Measurements from ENCODE around the gene CPNE7.
"Not testable (repeated sequence)": the region's sequence is repeated elsewhere in the genome, so short reads cannot be mapped to it uniquely, and the experiment has no call there.

The CPNE7 gene

DNA sequence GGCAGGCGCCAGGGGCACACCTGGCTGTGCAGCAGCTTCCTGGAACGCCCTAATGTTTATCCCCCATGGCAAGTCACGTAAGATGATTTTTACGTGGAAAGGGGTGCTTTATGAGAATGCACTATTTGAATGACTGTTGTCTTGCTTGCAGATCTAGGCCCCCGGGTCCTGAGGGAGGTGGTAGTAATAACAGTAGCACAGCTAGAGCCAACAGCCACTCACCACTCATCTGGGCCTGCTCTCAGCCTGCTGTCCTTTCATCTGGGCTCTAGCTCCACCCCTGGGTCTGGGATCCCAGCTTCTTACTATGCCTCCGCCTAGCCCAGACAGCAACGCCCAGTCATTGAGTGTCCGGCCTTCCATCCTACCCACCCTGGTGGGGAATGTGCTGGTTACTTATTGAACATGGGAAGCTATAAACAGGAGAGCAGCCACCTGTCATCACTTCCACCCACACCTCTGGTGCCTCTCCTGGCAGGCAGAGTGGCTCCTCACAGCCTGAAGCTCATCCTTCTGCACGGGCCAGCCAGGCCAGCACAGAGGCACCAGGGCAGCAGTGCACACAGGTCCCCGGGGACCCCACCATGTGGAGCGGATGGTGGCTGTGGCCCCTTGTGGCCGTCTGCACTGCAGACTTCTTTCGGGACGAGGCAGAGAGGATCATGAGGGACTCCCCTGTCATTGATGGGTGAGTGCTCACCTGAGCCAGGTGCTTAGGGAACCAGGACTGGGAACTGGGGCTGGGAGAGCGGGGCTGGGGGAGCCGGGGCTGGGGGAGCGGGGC is 54.5 kb downstream of the CPNE7 start:
- DNase-seq: no peak

DNA sequence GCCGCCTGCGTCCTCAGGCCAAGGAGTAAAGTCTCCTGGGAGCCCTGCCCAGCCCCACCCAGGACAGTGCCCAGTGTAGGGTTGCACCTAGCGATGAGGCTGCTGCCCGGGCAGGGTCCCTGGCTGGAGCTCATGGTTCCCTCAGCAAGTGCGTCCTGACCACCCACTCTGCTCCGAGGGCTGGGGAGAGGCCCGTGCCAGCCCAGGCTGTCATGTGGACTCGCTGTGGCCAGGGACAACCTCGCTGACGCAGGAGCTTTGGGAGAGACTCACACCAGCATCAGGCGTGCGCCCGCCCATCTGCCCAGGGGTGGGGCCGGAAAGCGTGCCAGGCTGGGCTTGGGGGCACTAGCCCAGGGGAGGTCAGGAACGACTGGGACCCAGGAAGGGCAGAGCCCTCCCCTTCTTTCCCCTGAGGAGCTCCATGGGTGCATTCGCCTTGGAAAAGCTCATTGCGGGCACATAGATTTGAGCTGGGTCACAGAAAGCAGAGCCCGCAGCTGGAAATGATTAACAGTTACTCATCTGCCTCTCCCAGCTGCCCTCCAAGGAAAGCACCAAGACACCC is 57.6 kb downstream of the CPNE7 start:
- DNase-seq: no peak

DNA sequence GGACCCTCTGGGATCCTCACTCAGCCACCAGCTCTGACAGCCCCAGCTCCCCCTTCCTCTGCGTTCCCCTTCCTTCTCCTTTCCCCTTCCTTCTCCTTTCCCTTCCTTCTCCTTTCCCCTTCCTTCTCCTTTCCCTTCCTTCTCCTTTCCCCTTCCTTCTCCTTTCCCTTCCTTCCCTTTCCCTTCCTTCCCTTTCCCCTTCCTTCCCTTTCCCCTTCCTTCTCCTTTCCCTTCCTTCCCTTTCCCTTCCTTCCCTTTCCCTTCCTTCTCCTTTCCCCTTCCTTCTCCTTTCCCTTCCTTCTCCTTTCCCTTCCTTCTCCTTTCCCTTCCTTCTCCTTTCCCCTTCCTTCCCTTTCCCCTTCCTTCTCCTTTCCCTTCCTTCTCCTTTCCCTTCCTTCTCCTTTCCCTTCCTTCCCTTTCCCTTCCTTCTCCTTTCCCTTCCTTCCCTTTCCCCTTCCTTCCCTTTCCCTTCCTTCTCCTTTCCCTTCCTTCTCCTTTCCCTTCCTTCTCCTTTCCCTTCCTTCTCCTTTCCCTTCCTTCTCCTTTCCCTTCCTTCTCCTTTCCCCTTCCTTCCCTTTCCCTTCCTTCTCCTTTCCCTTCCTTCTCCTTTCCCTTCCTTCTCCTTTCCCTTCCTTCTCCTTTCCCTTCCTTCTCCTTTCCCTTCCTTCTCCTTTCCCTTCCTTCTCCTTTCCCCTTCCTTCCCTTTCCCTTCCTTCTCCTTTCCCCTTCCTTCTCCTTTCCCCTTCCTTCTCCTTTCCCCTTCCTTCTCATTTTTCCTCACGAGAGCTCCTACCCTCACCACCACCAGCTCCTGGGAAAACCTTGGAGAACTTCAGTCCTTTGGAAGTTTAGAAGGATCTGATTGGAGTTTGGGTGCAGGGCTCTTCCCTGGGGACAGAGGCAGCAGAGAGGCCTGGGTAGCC is 59.2 kb downstream of the CPNE7 start:
- DNase-seq: not testable (repeated sequence)

DNA sequence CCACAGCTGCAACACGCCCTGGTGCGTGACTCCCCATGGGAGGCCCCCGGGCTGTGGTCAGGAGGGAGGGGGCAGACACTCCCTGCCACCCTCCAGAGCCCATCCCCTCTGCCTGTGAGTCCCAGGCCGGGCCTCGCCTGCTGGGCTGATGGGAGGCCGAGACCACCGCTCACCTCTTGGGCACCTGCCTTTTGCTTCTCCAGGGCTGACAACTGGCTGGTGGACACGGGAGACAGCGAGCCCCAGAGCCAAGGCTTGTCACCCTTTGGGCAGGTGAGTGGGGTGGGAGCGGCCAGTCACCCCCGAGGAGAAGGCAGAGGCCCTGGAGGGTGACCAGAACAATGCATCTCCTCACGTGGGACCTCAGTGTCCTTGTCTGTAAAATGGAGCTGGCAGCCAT is 61.1 kb downstream of the CPNE7 start:
- no peak for DNase-seq

DNA sequence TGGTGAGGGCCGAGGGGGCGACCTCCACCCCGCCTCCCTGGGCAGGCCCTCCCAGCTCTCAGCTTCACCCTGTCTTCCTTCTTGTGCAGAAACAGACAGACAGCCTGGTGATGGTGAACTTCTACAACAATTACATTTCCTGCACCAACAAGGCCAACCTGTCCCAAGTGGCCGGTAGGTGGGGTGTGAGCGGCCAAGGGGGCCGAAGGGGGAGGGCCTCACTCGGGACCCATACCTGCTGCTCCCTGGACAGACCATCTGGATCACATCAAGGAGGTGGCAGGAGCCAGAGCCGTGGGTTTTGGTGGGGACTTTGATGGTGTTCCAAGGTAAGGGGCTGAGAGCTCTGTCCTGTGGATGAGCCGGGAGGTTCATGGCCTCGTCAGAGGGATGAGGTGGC is 61.8 kb downstream of the CPNE7 start:
- DNase-seq: no peak

DNA sequence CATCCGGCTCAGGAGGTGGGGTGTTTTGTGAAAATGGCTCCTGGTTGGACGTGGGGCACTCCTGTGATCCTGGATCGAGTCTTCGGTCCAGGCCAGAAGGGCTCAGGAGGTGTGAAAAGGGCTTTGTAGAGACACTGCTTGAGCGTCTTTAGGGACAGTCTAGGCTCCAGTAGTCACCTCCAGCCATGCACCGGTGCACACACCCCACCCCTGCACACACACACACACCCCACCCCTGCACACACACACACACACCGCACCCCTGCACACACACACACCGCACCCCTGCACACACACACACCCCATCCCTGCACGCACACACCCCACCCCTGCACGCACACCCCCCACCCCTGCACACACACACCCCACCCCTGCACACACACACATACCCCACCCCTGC is 62.9 kb downstream of the CPNE7 start:
- DNase-seq: no peak

DNA sequence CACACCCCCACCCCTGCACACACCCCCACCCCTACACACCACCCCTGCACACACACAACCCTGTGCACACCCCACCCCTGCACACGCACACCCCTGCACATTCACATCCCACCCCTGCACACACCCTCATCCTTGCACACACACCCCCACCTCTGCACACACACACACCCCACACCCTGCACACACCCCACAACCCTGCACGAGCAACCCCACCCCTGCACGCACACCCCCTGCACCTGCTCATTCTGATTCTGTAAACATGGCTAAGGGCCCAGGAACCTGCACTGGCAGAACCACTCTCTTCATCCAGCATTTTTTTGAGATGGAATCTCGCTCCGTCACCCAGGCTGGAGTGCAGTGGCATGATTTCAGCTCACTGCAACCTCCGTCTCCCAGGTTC is 63.8 kb downstream of the CPNE7 start:
- no peak for DNase-seq

DNA sequence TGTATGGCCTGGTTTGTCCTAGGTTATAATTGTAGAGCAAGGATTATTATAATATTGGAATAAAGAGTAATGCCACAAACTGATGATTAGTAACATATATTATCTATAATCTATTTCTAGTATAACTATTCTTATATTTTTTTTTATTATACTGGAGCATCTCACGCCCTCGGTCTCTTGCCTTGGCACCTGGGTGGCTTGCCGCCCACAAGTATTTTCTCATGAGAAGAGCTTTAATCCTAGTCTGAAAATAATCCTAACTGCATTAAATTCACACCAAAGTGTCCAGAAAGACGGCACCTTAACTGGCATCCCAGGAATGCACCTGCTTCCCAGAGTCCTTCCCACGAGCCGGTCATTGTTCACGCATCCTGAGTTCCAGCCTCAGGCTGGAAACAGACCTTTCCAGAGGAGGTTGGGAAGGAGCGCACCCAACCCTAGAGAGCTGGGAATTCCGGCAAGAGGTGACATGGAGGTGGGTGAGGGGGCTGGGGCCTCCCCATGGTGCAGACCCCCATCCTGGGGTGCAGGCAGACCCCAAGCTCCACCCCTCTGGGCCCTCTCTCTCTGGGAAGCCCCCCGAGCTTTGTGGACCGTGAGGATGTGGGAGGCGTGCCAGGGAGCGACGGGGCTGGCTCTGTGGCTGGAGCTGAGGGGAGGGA is 66.0 kb downstream of the CPNE7 start:
- DNase-seq: no peak

DNA sequence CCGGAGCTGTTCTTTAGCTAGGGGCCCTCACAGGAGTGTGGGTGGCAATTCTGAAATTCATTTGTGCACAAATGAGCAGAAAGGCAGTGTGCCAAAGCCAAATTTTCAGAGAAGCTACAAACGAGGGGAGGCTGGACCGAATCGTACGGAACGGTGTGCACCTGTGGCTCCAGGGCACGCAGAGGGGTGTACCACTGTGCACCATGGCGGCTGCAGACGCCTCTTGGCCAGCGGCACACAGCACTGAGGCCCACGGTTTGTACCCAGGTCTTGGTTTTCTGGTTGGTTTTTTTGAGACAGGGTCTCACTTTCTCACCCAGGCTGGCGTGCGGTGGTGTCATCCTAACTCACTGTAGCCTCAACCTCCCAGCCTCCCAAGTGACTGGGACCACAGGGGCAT is 67.0 kb downstream of the CPNE7 start:
- no peak for DNase-seq

DNA sequence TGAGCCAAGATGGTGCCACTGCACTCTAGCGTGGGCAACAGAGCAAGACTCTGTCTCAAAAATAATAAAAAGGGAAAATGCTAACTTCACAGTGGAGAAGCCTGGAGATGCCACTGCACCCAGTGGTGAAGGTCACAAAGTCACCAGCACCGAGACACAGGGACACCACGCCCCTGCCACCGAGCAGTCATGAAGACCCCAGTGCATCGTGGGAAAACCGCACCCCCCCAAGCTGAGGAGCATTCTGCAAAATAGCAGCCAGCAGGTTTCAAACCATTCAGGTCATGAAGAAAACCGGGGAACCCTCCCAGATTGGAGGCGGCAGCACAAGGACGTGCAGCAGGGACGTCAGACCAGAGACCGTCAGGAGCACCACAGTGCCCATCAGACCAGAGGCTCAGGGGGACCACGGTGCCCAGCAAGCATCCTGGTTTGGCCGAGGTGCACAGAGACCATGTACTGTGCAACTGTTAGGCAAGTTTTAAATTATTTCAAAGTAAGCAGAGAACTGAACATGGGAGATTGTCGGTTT is 68.3 kb downstream of the CPNE7 start:
- no peak for DNase-seq

DNA sequence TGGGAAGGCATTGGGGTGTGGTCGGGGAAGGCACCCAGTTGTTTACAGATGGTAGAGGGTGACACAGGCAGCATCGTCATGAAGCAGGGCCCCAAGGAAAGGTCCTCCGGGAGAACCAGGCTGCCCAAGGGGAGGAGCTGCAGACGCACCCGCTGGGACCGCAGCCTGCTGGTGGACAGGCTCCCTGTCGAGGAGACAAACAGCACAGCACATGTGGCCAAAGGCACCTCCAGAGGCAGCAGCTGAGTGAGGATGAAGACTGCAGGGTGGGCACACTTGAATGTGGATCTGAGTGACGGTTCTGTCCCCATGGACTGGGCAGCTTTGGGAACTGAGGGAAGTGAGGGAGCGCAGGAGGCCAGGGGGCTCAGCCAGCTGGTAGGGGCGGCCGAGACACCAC is 69.6 kb downstream of the CPNE7 start:
- DNase-seq: no peak

DNA sequence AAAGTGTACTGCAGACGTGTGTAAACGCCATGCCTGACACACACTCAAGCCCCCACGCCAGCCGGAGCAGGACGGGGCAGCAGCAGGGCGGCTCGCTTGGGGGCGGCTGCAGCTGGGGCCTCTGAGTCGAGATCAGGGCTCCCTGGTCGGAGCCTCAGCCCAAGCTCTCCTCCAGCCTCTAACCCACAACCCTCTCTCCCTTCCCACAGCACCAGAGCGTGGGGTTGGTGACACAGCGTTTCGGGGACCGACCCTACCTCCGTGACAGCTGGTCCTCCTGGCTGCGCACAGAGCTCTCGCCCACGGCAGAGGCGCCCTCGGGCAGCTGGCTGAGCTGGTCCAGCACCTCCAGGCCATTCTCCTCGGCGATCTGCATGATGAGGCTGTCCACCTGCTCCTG is 70.7 kb downstream of the CPNE7 start:
- no peak for DNase-seq

Measured in left hindlimb (tissue), 1 donor.